GM18907 (cell line): ENCODE data around the gene SLCO2A1.

Experiments used
- ATAC-seq: cut with Tn5 transposase; IDR thresholded peaks from one replicate; pipeline ENCODE4 v1.9.1; 2021; ENCODE audit warnings: mild to moderate bottlenecking, moderate library complexity; ENCODE audit not compliant: unreplicated experiment

SLCO2A1 gene

GRCh38 chr3:133935843-133936769 is 93.6 kb downstream of the SLCO2A1 start:
- ATAC-seq, result no peak

- ATAC-seq, result no peak
Observed at GRCh38 chr3:133934996-133935842, 94.5 kb downstream of the SLCO2A1 start.

- ATAC-seq, result no peak
Observed at GRCh38 chr3:133934073-133934970, 95.4 kb downstream of the SLCO2A1 start.

GRCh38 chr3:133933097-133934024 is 96.4 kb downstream of the SLCO2A1 start:
- ATAC-seq, result no peak

- ATAC-seq, result no peak
Observed at GRCh38 chr3:133932009-133932408, 97.7 kb downstream of the SLCO2A1 start.

- ATAC-seq, result no peak
Observed at GRCh38 chr3:133931084-133931483, 98.6 kb downstream of the SLCO2A1 start.

GRCh38 chr3:133930341-133930933 is 99.3 kb downstream of the SLCO2A1 start:
- ATAC-seq, result no peak

- no peak for ATAC-seq
Observed at GRCh38 chr3:133928903-133929607, 100.7 kb downstream of the SLCO2A1 start.

- ATAC-seq, result no peak
Observed at GRCh38 chr3:133928136-133928893, 101.4 kb downstream of the SLCO2A1 start.

GRCh38 chr3:133927540-133928066 is 102.1 kb downstream of the SLCO2A1 start:
- no peak for ATAC-seq

- ATAC-seq, result no peak
Observed at GRCh38 chr3:133926736-133927539, 102.8 kb downstream of the SLCO2A1 start.

GRCh38 chr3:133925960-133926735 is 103.6 kb downstream of the SLCO2A1 start:
- ATAC-seq, result no peak

- no peak for ATAC-seq
Observed at GRCh38 chr3:133924041-133924440, 105.7 kb downstream of the SLCO2A1 start.

GRCh38 chr3:133921592-133921991 is 108.1 kb downstream of the SLCO2A1 start:
- no peak for ATAC-seq

- ATAC-seq, result no peak
Observed at GRCh38 chr3:133917144-133917543, 112.6 kb downstream of the SLCO2A1 start.
